Muscle of leg (tissue), 16 donors: ENCODE data around the gene MYOD1. TPM values are rescaled to one million over a fixed set of nuclear protein-coding genes. Genes with fewer than 3 reads are reported as not detected.

ENCODE experiments used
- DNase-seq: peaks from one replicate; pipeline ENCODE4 v3.0.0; 2013
- H3K27ac ChIP-seq: one replicate; pipeline ENCODE4 v1.5.1; 2013; ENCODE audit warnings: mild to moderate bottlenecking, low read length, control low read depth
- H3K27me3 ChIP-seq: one replicate; pipeline ENCODE4 v1.6.1; 2013; ENCODE audit warnings: low read length; ENCODE audit not compliant: control insufficient read depth, insufficient read depth
- H3K36me3 ChIP-seq: one replicate; pipeline ENCODE4 v1.6.1; 2013; ENCODE audit warnings: low read length; ENCODE audit not compliant: control insufficient read depth, insufficient read depth
- H3K4me1 ChIP-seq: one replicate; pipeline ENCODE4 v1.6.1; 2013; ENCODE audit warnings: low read length; ENCODE audit not compliant: control insufficient read depth, insufficient read depth
- H3K4me3 ChIP-seq: one replicate; pipeline ENCODE4 v1.5.1; 2013; ENCODE audit warnings: low read length, control low read depth
- H3K9me3 ChIP-seq: replicated peaks from 2 replicates; pipeline ENCODE4 v1.6.1; 2013; ENCODE audit warnings: low read depth, low read length; ENCODE audit not compliant: control insufficient read depth
- WGBS: methylation state at CpG from one replicate; pipeline ENCODE4 v1.1.5; 2013; ENCODE audit warnings: missing lambda C conversion rate; ENCODE audit not compliant: insufficient coverage; 5-methylcytosine and 5-hydroxymethylcytosine counted together
- long read RNA-seq, 11 donors: transcript quantifications; one replicate each; lab custom pipeline, GENCODE V29; 2026
- polyA plus RNA-seq, 8 donors: library from polyadenylated mRNA; unstranded; fragments of 120-200 nt; gene quantifications; one replicate each; pipeline versions ENCODE4 v1.2.1 to v1.2.3, GENCODE V29; 2013; ENCODE audit warnings: inconsistent platforms in 1 of 8, low replicate concordance in 1 of 8; ENCODE audit not compliant: insufficient read length in 8 of 8, insufficient read depth in 1 of 8
- total RNA-seq: library from RNA; stranded (reverse); fragments of 120-200 nt; gene quantifications from one replicate; pipeline ENCODE4 v1.2.4, GENCODE V29; 2013

MYOD1 gene
- total RNA-seq (47.3 TPM), polyA plus RNA-seq (10 to 100 TPM; 58.7 to 93.1 (median 71.2) TPM)
- long read RNA-seq, donor 1, transcript MYOD1-201 (3 exons, 1,801 nt): major isoform, 11 of 11 reads
- long read RNA-seq, donor 1, partial matches to known transcripts: 0 of 11 reads
- long read RNA-seq, donor 1, other reads (novel, unspliced or antisense): 0 of 11 reads
- long read RNA-seq, donor 2, partial matches to known transcripts: 0 of 4 reads
- long read RNA-seq, donor 2, other reads (novel, unspliced or antisense): 0 of 4 reads
- long read RNA-seq, donor 3, transcript MYOD1-201 (3 exons, 1,801 nt): major isoform, 26 of 33 reads
- long read RNA-seq, donor 3, partial matches to known transcripts: 7 of 33 reads
- long read RNA-seq, donor 3, other reads (novel, unspliced or antisense): 0 of 33 reads
- long read RNA-seq, donor 4, transcript MYOD1-201 (3 exons, 1,801 nt): major isoform, 23 of 23 reads
- long read RNA-seq, donor 4, partial matches to known transcripts: 0 of 23 reads
- long read RNA-seq, donor 4, other reads (novel, unspliced or antisense): 0 of 23 reads
- long read RNA-seq, donor 5, transcript MYOD1-201 (3 exons, 1,801 nt): major isoform, 70 of 104 reads
- long read RNA-seq, donor 5, partial matches to known transcripts: 29 of 104 reads
- long read RNA-seq, donor 5, other reads (novel, unspliced or antisense): 5 of 104 reads
- long read RNA-seq, donor 6, transcript MYOD1-201 (3 exons, 1,801 nt): major isoform, 28 of 38 reads
- long read RNA-seq, donor 6, partial matches to known transcripts: 10 of 38 reads
- long read RNA-seq, donor 6, other reads (novel, unspliced or antisense): 0 of 38 reads
- long read RNA-seq, donor 7, transcript MYOD1-201 (3 exons, 1,801 nt): major isoform, 27 of 35 reads
- long read RNA-seq, donor 7, partial matches to known transcripts: 8 of 35 reads
- long read RNA-seq, donor 7, other reads (novel, unspliced or antisense): 0 of 35 reads
- long read RNA-seq, donor 8, transcript MYOD1-201 (3 exons, 1,801 nt): major isoform, 13 of 13 reads
- long read RNA-seq, donor 8, partial matches to known transcripts: 0 of 13 reads
- long read RNA-seq, donor 8, other reads (novel, unspliced or antisense): 0 of 13 reads
- long read RNA-seq, donor 9, transcript MYOD1-201 (3 exons, 1,801 nt): major isoform, 19 of 34 reads
- long read RNA-seq, donor 9, partial matches to known transcripts: 15 of 34 reads
- long read RNA-seq, donor 9, other reads (novel, unspliced or antisense): 0 of 34 reads
- long read RNA-seq, donor 10, transcript MYOD1-201 (3 exons, 1,801 nt): major isoform, 14 of 27 reads
- long read RNA-seq, donor 10, partial matches to known transcripts: 13 of 27 reads
- long read RNA-seq, donor 10, other reads (novel, unspliced or antisense): 0 of 27 reads
- long read RNA-seq, donor 11, transcript MYOD1-201 (3 exons, 1,801 nt): major isoform, 27 of 36 reads
- long read RNA-seq, donor 11, partial matches to known transcripts: 9 of 36 reads
- long read RNA-seq, donor 11, other reads (novel, unspliced or antisense): 0 of 36 reads

DNA sequence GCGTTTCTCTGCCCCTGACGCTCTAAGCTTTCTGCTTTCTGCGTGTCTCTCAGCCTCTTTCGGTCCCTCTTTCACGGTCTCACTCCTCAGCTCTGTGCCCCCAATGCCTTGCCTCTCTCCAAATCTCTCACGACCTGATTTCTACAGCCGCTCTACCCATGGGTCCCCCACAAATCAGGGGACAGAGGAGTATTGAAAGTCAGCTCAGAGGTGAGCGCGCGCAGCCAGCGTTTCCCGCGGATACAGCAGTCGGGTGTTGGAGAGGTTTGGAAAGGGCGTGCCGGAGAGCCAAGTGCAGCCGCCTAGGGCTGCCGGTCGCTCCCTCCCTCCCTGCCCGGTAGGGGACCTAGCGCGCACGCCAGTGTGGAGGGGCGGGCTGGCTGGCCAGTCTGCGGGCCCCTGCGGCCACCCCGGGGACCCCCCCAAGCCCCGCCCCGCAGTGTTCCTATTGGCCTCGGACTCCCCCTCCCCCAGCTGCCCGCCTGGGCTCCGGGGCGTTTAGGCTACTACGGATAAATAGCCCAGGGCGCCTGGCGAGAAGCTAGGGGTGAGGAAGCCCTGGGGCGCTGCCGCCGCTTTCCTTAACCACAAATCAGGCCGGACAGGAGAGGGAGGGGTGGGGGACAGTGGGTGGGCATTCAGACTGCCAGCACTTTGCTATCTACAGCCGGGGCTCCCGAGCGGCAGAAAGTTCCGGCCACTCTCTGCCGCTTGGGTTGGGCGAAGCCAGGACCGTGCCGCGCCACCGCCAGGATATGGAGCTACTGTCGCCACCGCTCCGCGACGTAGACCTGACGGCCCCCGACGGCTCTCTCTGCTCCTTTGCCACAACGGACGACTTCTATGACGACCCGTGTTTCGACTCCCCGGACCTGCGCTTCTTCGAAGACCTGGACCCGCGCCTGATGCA is at the start of gene MYOD1:
MYOD1 (plus strand) TSS at position 544 of the 910 bp plus-strand sequence; CDS start at position 756, 212 bp downstream.
- DNase-seq: peak; percentile 87
- peak within 1 kb of the TSS; percentile 89 for H3K27ac ChIP-seq
- H3K4me1 ChIP-seq: peaks cover 41% of the 10 kb centered on the region
- no peaks in the 10 kb centered on the region for H3K9me3 ChIP-seq
- H3K36me3 ChIP-seq: peaks cover 26% of the 10 kb centered on the region
- peak within 1 kb of the TSS; percentile 73 for H3K4me3 ChIP-seq
- under 1% methylated on average over 50 of the region's 68 CpGs for WGBS
- H3K27me3 ChIP-seq: peaks cover 59% of the 10 kb centered on the region

DNA sequence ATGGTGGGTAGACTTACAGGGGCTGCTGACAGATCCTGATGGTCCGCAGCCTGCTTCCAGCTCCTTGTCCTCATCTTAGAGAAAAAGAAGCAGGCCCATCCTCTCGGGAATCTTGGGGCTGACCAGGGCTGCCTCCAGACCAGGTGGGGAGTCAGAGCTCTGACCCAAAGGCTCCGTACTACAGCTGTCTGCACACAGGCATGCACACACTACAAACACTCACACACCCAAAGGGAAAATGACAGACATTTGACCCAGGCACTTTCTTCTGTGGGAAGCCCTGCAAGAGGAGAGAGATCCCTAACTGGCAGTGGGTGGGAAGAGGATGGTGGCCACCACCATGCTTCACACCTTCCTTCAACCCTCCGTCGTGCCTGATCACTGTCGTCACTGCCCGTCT is 46.9 kb upstream of the MYOD1 start:
- Histone ChIP-seq H3K27me3 (no peaks in the 10 kb centered on the region), H3K9me3 (peaks cover 13% of the 10 kb centered on the region), H3K4me3 (no peak overlapping the region), H3K27ac (no peak overlapping the region), H3K4me1 (peaks cover 3% of the 10 kb centered on the region), H3K36me3 (no peaks in the 10 kb centered on the region)
- WGBS: 81% methylated on average over 6 of the region's 7 CpGs
- no peak for DNase-seq

DNA sequence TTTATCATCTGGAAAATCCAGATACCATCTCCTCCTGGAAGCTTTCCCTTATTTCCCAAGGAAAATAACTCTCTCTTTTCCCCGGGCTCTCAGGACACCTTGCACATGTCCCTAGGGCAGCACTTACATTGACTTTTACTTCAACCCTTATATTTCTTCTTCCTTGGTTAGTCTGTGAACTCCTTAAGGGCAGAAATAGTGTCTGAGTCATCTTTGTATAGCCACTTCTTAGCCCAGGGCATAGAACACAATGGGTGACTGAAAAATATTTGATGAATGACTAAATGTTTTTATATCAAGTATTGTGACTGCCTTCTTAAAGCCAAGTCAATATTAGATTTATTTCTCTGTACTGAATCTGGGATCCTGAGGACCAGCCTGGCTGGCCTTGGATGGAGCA is 45.4 kb upstream of the MYOD1 start:
- Histone ChIP-seq H3K9me3 (peaks cover 17% of the 10 kb centered on the region), H3K4me3 (no peak overlapping the region), H3K4me1 (peaks cover 3% of the 10 kb centered on the region), H3K27ac (no peak overlapping the region), H3K27me3 (no peaks in the 10 kb centered on the region), H3K36me3 (no peaks in the 10 kb centered on the region)
- WGBS: no CpG with 5 or more reads among the region's 1 CpG
- no peak for DNase-seq

DNA sequence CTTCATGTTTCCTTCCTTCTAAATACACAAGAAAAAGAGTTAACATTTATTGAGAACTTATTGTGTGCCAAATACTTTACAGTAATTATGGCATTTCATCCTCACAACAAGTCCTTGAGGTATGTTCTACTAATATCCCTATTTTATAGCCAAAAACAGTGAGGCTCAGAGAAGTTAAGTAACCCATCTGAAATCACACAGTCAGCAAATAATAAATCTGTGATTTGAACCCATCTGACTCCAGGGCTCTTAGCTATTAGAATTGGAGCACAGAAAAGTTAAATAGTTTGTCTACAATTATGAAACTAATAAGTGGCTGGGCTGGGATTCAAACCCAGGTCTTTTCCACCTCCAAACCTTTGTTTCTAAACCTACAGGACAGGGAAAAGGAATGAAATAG is 36.5 kb upstream of the MYOD1 start:
- Histone ChIP-seq H3K27me3 (peaks cover 7% of the 10 kb centered on the region), H3K4me1 (peaks cover 36% of the 10 kb centered on the region), H3K27ac (no peak overlapping the region), H3K4me3 (no peak overlapping the region), H3K9me3 (peaks cover 4% of the 10 kb centered on the region), H3K36me3 (no peaks in the 10 kb centered on the region)
- no peak for DNase-seq

DNA sequence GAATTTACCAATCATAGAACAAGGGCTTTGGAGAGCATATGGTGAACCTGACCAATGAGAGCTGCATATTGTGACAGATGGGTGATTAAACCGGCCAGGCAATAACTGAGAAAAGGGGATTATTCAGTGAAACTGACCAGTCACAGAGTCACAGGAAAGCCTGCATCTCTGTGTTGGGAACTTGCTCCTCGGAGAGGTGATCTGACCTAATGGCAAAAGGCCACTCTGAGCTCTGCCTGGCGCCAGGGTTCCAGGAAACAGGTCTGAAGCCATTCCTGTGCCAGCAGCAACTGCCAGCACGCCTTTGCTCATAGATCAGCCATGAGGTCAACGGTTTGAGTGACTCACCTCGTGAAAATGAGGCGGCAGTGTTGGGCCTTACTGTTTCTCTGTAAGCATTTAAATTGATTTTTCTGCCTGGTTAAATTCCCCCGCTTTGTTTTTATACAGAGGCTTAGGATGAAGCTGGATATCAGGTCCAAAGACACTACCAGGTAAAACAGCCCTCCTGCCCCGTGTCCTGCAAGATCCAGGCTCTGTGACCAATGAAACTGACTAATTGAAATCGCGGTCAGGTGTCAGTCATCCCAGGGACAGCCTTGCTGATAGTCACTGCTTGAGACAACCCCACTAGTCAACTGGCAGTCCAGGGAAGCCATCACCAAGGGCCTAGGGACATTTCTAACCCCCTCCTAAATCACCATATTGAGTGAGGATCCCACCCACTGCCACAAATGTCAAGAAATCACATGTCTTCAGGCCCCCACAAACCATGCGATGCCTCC is 35.8 kb upstream of the MYOD1 start:
- DNase-seq: peak; percentile 64
- Histone ChIP-seq H3K4me1 (peaks cover 42% of the 10 kb centered on the region), H3K4me3 (no peak overlapping the region), H3K27me3 (peaks cover 7% of the 10 kb centered on the region), H3K27ac (peak overlapping the region; percentile 43), H3K36me3 (no peaks in the 10 kb centered on the region), H3K9me3 (no peaks in the 10 kb centered on the region)
- 64% methylated on average over 9 of the region's 12 CpGs for WGBS

DNA sequence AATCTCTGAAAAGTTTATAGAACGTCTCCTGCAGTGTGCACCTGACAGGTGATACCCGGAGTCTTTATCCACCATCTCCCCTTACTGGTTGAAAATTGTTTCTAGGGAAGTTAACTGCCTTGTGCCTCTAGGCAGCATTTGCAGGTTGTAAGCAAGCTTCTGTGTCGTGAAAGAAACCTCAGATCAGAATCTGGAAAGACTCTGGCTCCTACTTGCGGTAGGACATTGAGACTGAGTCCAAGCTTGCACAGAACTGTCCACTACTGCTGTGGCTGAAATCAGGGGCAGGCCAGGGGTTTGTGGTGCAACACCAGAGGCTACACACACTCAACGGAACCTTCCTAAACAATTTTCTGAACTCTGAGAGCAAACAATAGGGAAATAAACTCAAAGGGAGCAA is 34.8 kb upstream of the MYOD1 start:
- Histone ChIP-seq H3K36me3 (no peaks in the 10 kb centered on the region), H3K27ac (no peak overlapping the region), H3K27me3 (peaks cover 7% of the 10 kb centered on the region), H3K4me1 (peaks cover 48% of the 10 kb centered on the region), H3K9me3 (no peaks in the 10 kb centered on the region), H3K4me3 (no peak overlapping the region)
- 86% methylated on average over 2 of the region's 5 CpGs for WGBS
- DNase-seq: no peak

DNA sequence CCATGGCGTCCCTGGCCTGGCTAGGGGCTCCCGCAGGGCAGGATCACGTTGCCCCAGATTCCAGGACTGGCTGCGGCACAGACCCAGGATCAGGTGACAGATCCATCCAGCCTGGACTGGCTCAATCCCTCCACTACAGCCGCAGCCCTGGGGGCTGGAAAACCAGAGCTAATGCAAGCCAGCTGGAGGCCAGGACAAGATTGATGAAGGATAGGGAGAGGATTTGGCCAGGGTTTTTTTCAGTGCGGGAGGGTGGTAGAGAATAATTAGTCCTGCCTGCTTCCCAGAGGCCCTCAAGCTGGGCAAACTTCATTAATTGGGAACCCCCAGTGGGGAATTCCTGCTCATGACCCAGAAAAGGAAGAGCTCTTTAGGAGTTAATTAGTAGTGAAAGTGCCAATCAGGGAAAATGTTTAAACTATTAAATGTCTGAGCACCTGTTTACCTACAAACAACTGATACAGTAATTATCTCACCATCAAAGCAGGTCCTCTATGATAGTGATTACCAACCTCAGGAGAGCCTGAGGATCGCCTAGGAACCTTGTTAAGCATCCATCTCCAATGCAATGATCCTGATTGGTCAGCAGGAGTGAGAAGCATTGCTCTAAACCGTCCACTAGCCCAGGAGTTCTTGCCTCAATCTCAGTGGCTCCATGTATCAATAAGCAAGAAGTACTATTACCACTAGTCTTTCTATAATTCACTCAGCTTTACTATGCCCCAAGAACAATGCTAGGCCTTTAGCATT is 33.0 kb upstream of the MYOD1 start:
- H3K36me3 ChIP-seq: no peaks in the 10 kb centered on the region
- H3K4me1 ChIP-seq: peaks cover 52% of the 10 kb centered on the region
- peaks cover 3% of the 10 kb centered on the region for H3K27me3 ChIP-seq
- H3K4me3 ChIP-seq: no peak overlapping the region
- H3K27ac ChIP-seq: peak overlapping the region; percentile 65
- WGBS: 22% methylated on average over 3 of the region's 8 CpGs
- no peaks in the 10 kb centered on the region for H3K9me3 ChIP-seq
- peak; percentile 77 for DNase-seq
